T-helper 1 cell treated with Interleukin-12 subunit alpha and Interleukin-12 subunit beta and Interleukin-4 antibody, amounts not matched to agents 30 ng/mL and 1 ng/mL, for 36 hours (primary cell): ENCODE measurements around the gene PLA2G15. TPM values are rescaled to one million over a fixed set of nuclear protein-coding genes. Genes with fewer than 3 reads are reported as not detected.

Experiments
- intact Hi-C: fragments of 100-400 bp; cut with micrococcal nuclease; formaldehyde crosslinking; loops from one replicate; pipeline ENCODE4 v1.15.1; 2024
- total RNA-seq: library from RNA; stranded (reverse); gene quantifications from 2 replicates; pipeline ENCODE4 v1.2.3, GENCODE V29; 2022

Gene PLA2G15
- total RNA-seq, 1 donor from 2014 or later: 11.8 TPM

GRCh38 chr16:68273896-68274295 lies 28.7 kb downstream of the PLA2G15 start:
- intact Hi-C loops: loop anchor here (1.0 kb wide), 1 partner anchor 7 kb away; no protein-coding TSS in a partner anchor

GRCh38 chr16:68274441-68274840 lies 29.3 kb downstream of the PLA2G15 start:
- intact Hi-C loops: no loop called here

- intact Hi-C loops: loop anchor here (1.0 kb wide), 4 partner anchors 9 to 35 kb away; partner anchors contain the start of gene SLC7A6OS
Measured at GRCh38 chr16:68275611-68276191, 30.5 kb downstream of the PLA2G15 start.

GRCh38 chr16:68276223-68276622 lies 31.1 kb downstream of the PLA2G15 start:
- intact Hi-C loops: loop anchor here (1.0 kb wide), 3 partner anchors 8 to 34 kb away; partner anchors contain the start of gene SLC7A6OS

GRCh38 chr16:68279726-68280558 lies 34.8 kb downstream of the PLA2G15 start:
- intact Hi-C loops: no loop called here

GRCh38 chr16:68281368-68282063 lies 36.3 kb downstream of the PLA2G15 start:
- intact Hi-C loops: loop anchor here (1.0 kb wide), 1 partner anchor 8 kb away; no protein-coding TSS in a partner anchor

- intact Hi-C loops: no loop called here
Measured at GRCh38 chr16:68282064-68282452, 36.9 kb downstream of the PLA2G15 start.

- intact Hi-C loops: no loop called here
Measured at GRCh38 chr16:68283346-68283745, 38.2 kb downstream of the PLA2G15 start.

GRCh38 chr16:68283801-68284598 lies 38.8 kb downstream of the PLA2G15 start:
- intact Hi-C loops: loop anchor here (1.0 to 2.0 kb wide), 2 partner anchors 8 to 19 kb away; partner anchors contain the start of gene SLC7A6

GRCh38 chr16:68284847-68285246 lies 39.7 kb downstream of the PLA2G15 start:
- intact Hi-C loops: loop anchor here (1.0 to 2.0 kb wide), 3 partner anchors 9 to 25 kb away; partner anchors contain the start of genes SLC7A6 and SLC7A6OS

GRCh38 chr16:68285683-68286082 lies 40.5 kb downstream of the PLA2G15 start:
- intact Hi-C loops: loop anchor here (1.0 to 2.0 kb wide), 2 partner anchors 21 to 25 kb away; partner anchors contain the start of genes SLC7A6 and SLC7A6OS

GRCh38 chr16:68286153-68287074 lies 41.2 kb downstream of the PLA2G15 start:
- intact Hi-C loops: no loop called here

GRCh38 chr16:68287276-68288251 lies 42.4 kb downstream of the PLA2G15 start:
- intact Hi-C loops: no loop called here

GRCh38 chr16:68288252-68288650 lies 43.1 kb downstream of the PLA2G15 start:
- intact Hi-C loops: no loop called here

- intact Hi-C loops: loop anchor here (1.0 kb wide), 3 partner anchors 12 to 23 kb away; partner anchors contain the start of gene SLC7A6OS
Measured at GRCh38 chr16:68288796-68289195, 43.6 kb downstream of the PLA2G15 start.

GRCh38 chr16:68289202-68289601 lies 44.0 kb downstream of the PLA2G15 start:
- intact Hi-C loops: loop anchor here (1.0 kb wide), 3 partner anchors 13 to 24 kb away; partner anchors contain the start of gene SLC7A6OS

- intact Hi-C loops: loop anchor here (1.0 kb wide), 3 partner anchors 13 to 24 kb away; partner anchors contain the start of gene SLC7A6OS
Measured at GRCh38 chr16:68289621-68290329, 44.6 kb downstream of the PLA2G15 start.
